HG02623 (cell line): ENCODE data around the gene ZNF418.
A peak's percentile ranks its signal among the peaks of the same experiment; 100 is the strongest.

Source experiments
- ATAC-seq: cut with Tn5 transposase; IDR thresholded peaks from one replicate; pipeline ENCODE4 v1.9.1; 2021; ENCODE audit warnings: moderate library complexity; ENCODE audit not compliant: unreplicated experiment

ZNF418 gene

DNA sequence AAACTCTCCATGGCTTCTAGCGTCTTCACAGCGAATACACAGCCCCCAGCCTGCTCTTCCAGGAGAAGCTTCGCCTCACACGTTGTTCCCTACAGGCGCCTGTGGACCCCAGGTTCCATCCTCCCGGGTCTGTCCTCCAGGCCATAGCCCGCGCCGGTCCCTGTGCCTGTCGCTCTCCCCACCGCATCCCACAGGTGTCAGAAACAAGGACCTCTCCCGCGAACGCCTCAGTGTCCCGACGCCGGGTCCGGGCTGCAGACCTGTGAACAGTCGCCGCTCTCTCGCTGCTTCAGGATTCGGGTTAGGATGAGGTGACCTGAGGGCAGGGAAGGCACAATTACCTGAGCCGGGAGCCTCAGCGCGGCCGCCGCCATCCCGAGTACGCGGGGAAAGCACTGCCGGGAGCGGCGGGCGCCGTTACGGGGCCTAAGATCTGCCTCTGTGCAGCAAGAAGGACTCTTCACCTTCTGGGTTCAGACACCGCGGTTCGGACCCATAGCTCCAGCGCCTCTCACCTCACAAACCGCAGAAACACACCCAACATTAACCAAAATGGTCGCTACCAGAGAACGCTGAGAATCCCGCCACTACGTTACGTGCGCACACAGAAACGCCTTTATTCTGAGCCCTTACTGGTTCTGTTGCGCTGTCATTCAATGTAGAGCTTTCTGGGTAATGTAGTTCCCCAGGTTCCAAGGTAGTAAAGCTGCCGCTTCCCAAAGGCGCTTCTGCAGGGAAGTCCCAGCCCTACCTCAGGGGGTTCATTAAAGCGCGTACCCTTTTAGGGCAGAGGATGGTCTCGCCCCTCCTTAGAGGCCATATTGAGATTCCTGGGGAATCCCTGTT lies at the start of gene ZNF418:
Gene ZNF418 (minus strand): TSS at position 583 of the 846 bp plus-strand sequence. CDS start 1,580 bp downstream, outside the sequence.
- ATAC-seq: no peak

DNA sequence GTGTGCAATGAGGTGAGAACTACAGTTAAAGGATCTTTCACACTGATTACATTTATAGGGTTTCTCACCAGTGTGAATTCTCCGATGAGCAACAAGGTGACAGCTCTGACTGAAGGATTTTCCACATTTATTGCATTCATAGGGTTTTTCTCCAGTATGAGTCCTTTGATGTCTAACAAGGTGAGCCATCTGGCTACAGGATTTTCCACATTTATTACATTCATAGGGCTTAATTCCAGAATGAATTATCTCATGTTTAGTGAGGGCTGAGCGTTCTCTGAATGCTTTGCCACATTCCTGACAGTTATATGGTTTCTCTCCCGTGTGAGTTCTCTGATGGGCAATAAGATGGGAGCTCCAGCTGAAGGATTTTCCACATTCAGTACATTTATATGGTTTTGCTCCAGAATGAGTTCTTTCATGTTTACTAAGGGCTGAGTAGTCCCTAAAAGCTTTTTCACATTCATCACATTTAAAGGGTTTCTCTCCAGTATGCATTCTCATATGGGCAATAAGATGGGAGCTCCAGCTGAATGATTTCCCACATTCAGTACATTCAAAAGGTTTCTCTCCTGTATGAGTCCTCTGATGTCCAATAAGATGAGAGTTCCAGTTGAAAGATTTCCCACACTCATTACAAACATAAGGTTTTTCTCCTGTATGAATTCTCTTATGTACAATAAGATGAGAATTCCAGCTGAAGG lies 43.5 kb upstream of the ZNF418 start:
- no peak for ATAC-seq

GRCh38 chr19:57974434-57974833 lies 39.2 kb upstream of the ZNF418 start, which contains the start of gene C19orf18:
C19orf18 (minus strand) TSS chr19:57974534; CDS start chr19:57974432, 102 bp downstream.
- ATAC-seq: no peak

- ATAC-seq: no peak
Measured at GRCh38 chr19:57964761-57965160, 29.6 kb upstream of the ZNF418 start.

GRCh38 chr19:57961785-57962184 lies 26.6 kb upstream of the ZNF418 start:
- ATAC-seq: no peak

DNA sequence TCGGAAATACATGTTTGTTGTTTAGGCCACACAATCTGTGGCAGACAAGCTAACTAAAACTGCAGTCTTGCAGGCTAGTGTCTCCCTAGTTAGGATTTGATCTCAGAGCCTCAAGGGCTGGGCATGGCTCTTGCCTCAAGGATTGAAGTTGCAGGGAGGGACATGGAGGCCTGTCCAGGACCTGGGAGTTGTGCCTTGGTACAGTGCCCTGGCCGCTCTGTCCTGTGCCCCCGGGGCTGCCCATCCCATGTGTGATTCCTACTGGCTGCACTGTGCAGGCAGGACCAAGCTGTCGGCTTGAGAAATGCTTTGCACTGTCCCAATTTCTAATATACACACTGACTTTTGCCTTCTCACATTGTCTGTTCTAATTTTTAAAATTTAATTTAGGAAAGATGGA lies 19.8 kb upstream of the ZNF418 start:
- no peak for ATAC-seq

DNA sequence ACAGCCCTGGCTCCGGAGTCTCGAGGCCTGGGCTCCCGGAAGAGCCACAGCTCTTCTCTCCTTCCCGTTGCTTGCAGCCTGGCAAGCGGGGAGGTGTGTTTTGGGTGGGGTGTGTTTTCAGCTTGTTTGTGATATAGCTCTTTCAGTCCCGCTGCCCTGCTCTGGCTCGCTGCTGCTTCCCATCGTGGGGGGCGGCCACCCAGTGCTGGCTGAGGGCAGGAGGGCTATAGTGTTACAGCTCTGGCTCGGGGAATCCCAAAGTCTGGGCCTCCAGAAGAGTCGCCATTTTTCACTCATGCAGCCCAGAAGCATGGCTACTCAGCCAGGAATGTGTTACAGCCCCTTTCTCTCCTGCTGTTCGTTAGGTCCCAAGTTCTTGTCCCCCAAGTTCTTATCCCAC lies 14.5 kb upstream of the ZNF418 start:
- no peak for ATAC-seq

GRCh38 chr19:57949296-57949695 lies 14.1 kb upstream of the ZNF418 start:
- no peak for ATAC-seq

- peak; percentile 86 for ATAC-seq
Measured at GRCh38 chr19:57947419-57948134, 12.4 kb upstream of the ZNF418 start, which contains the start of gene ZNF256. ZNF256 (minus strand) TSS chr19:57947706; CDS start chr19:57947474, 232 bp downstream.

- ATAC-seq: peak; percentile 11
Measured at GRCh38 chr19:57947088-57947418, 11.9 kb upstream of the ZNF418 start.

DNA sequence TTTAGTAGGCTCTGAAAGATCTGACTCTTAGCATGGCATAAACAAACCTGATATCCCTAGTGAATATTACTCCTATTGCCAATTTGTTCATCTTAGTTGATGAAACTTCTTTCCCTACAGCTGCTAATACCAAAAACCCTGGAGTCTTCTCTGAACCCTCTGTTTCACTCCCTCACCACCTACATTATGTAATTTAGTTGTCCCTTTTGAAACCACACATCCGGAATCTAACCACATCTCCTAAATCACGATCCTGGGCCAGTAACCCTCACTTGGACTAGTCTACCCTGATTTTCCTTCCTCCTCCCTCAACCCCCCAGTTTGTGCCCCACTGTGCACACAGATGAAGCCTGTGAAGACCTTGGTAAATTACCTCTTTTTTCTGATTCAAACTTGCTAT lies 11.1 kb upstream of the ZNF418 start:
- no peak for ATAC-seq

- no peak for ATAC-seq
Measured at GRCh38 chr19:57941593-57941992, 6.4 kb upstream of the ZNF418 start.

DNA sequence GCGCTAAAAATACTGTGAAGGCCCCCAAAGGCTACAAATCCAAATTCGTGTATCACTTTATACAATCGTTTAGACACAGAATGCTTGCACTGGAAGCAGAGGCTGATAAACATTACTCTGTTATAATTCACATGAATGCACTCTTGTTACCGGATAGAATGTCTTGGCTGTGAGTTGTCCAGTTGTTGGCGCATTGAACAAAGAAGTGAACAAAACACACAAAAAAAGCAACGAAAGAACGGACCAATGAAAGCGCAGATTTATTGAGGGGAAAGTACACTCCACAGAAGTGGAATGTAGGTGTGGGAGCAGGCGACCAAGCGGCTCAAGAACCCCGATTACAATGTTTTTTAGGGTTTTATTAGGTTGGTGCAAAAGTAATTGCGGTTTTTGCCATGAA lies 529 bp upstream of the ZNF418 start:
- no peak for ATAC-seq

GRCh38 chr19:57927587-57927986 lies 7.6 kb downstream of the ZNF418 start:
- ATAC-seq: no peak

DNA sequence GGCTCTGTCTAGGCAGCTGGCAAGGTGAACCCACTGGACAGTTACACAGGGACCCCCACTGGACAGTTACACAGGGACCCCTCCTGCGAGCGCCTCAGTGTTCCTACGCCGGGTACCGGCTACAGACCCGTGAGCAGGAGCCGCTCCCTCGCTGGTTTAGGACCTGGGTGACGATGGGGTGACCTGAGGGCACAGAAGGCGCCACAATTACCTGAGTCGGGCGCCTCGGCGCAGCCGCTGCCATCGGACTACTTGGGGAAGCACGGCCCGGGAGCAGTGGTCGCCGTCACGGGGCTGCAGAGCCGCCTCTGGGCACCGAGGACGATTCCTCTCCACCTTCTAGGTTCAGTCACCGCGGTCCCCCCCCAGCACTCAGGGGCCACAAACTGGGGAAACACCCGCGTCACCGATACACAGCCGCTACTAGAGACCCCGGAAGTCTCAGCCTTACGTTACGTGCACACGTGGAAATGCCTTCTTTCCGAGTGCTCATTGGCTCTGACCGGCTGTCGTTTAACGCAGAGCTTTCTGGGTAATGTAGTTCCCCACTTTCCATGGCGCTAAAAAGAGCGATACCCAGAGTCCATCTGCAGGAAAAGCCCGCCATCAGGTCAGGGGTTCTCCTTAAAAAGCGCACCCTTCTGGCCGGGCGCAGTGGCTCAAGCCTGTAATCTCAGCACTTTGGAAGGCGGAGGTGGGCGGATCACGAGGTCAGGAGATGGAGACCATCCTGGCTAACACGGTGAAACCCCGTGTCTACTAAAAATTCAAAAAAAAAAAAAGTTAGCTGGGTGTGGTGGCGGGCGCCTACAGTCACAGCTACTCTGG lies 18.8 kb downstream of the ZNF418 start, which contains the start of gene ZNF417:
Gene ZNF417 (minus strand): TSS at position 425 of the 828 bp plus-strand sequence. CDS start 181 bp downstream, at position 244.
- peak; percentile 97 for ATAC-seq

GRCh38 chr19:57914531-57914930 lies 20.7 kb downstream of the ZNF418 start:
- ATAC-seq: no peak

DNA sequence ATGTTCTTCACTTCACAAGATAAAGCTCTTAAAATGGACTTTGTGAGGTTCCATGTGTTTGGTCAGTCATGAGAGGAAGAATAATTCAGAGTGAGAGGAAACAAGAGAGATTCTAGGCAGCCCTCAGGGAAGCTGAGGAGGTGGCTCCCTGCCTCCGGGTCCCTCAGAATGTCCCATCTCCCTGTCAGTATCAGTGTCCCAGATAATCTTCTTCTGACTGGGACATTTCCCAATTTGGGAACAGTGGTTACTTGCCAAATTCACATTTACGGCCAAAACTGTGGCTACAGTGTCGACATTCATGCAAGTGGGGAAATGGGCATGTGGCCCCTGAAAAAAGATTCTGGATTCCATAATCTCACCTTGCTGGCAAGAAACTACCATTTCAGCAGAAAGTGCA lies 27.8 kb downstream of the ZNF418 start:
- ATAC-seq: no peak

GRCh38 chr19:57905258-57905657 lies 29.9 kb downstream of the ZNF418 start:
- ATAC-seq: no peak

GRCh38 chr19:57903618-57904184 lies 31.5 kb downstream of the ZNF418 start:
- ATAC-seq: no peak

- no peak for ATAC-seq
Measured at GRCh38 chr19:57900311-57900710, 34.9 kb downstream of the ZNF418 start.
